Pancreas (tissue), 10 donors: Measurements from ENCODE around the gene NBDY. TPM values are rescaled to one million over a fixed set of nuclear protein-coding genes. Genes with fewer than 3 reads are reported as not detected.

Experiments
- ATAC-seq, 4 donors: fragments of 200-7000 bp; cut with Tn5 transposase; one replicate each; pipeline versions ENCODE4 v1.8.0 to v1.9.1; 2020; ENCODE audit warnings: mild to moderate bottlenecking in 4 of 4, moderate library complexity in 4 of 4
- DNase-seq, 6 donors: peaks; one replicate each; pipeline ENCODE4 v3.0.0-alpha.2; 2020
- FAIRE-seq: peaks from 2 replicates; lab custom pipeline; 2012; peaks lifted over from hg19 to GRCh38; lab: Jason Lieb, UNC
- H3K27ac ChIP-seq, 4 donors: fragments of 200-600 bp; sonication (generic); 1 replicate in 3 of 4; 2 replicates in 1 of 4; pipeline versions ENCODE4 v1.5.0 to v1.8.0; 2020
- H3K27me3 ChIP-seq, 4 donors: fragments of 200-600 bp; one replicate each; pipeline ENCODE4 v1.8.0; 2021
- H3K36me3 ChIP-seq, 3 donors: fragments of 200-600 bp; sonication (generic) in 1 of 3; one replicate each; pipeline versions ENCODE4 v1.5.0 to v1.8.0; 2020 to 2021
- H3K4me1 ChIP-seq, 3 donors: fragments of 200-600 bp; one replicate each; pipeline ENCODE4 v1.8.0; 2021
- H3K4me3 ChIP-seq, 4 donors: fragments of 200-600 bp; sonication (generic) in 2 of 4; one replicate each; pipeline versions ENCODE4 v1.5.0 to v1.8.0; 2020 to 2021
- H3K9me3 ChIP-seq, 4 donors: fragments of 200-600 bp; one replicate each; pipeline ENCODE4 v1.8.0; 2021
- WGBS, 2 donors: extraction: QIAGEN DNeasy Blood & Tissue Kit; methylation state at CpG; one replicate each; pipeline ENCODE4 v1.1.7; 2013; 5-methylcytosine and 5-hydroxymethylcytosine counted together
- intact Hi-C, 3 donors: fragments of 100-400 bp; cut with DNase I; formaldehyde crosslinking; loops; one replicate each; pipeline versions ENCODE4 v1.11.1 to v1.14.2; 2022
- polyA plus RNA-seq, 2 donors: library from polyadenylated mRNA; stranded (reverse); fragments of 200-250 nt; gene quantifications; one replicate each; pipeline ENCODE4 v1.2.3, GENCODE V29; 2013
- total RNA-seq, 6 donors: library from RNA; stranded (reverse); fragmentation: NEBNext Ultra II Directional in 4 of 6; extraction: Animal tissue kit (Norgen Biotek cat#: 25700) in 4 of 6; gene quantifications; one replicate each; pipeline versions ENCODE4 v1.2.1 to v1.2.4, GENCODE V29; 2021 to 2023
- TF ChIP-seq, protein P1 (sequence below), 4 donors: fragments of 200-600 bp; sonication (generic) in 3 of 4; IDR thresholded peaks; one replicate each; pipeline versions ENCODE4 v1.5.0 to v1.8.0; 2021; ENCODE audit warnings: antibody characterized with exemption in 4 of 4
- donor health status: healthy with polysubstance abuse.
- donor health status: DM: no; HTN: no; CAD: no; lungs with moderate emphysema.
- donor health status: DM: no; HTN: no; CAD: no.
- donor health status: control.
- donor health status: control.
- donor health status: Bipolar disorder and iron deficiency.
- donor health status: DM: yes; HTN: yes; CAD: no.
- donor health status: DM: no; HTN: no; CAD: no.
- donor health status: DM: no; HTN: no; CAD: no.
- donor health status: DM: yes; HTN: yes; CAD: no.

The NBDY gene
- total and polyA plus RNA-seq, 8 donors = 7.0 to 22.8 (median 9.1) TPM

DNA sequence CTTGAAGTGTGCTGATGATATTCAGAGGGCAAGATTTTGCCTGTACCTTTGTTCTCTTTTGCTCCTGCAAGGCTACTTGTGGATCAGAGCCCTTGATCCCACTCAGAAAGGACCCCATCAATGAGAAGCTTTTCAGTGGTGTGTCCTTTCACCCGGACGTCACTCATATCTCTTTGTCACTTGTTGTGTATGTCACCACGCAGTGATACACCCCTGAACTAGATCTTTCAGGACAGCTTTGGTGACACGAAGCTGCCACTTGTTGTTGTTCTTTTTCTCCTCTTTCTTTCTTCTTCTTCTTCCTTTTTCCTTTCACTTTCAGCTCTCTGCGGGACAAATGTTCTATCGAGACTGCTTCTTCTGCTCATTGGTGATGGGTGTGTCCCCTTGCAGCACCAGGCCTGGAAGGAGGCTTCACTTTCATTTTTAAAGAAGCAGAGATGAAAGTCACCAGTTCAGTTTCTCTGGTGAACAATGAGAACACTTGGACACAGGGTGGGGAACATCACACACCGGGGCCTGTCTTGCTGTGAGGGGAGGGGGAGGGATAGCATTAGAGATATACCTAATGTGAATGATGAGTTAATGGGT lies 83.6 kb downstream of the NBDY start:
- WGBS, 2 donors = 61 to 78% methylated on average over 7 of the region's 7 CpGs
- FAIRE-seq = no peak
- H3K4me3 ChIP-seq = no peak overlapping the region
- no peaks in the 10 kb centered on the region for H3K36me3 ChIP-seq
- peaks cover 0 to 3% (median 0%) of the 10 kb centered on the region in 4 donors for H3K9me3 ChIP-seq
- H3K27ac ChIP-seq = no peak overlapping the region
- peaks cover 0 to 8% (median 2%) of the 10 kb centered on the region in 4 donors for H3K27me3 ChIP-seq
- intact Hi-C loops = no loop called here
- DNase-seq = no peak
- H3K4me1 ChIP-seq = no peaks in the 10 kb centered on the region
- TF ChIP-seq, protein P1, sequence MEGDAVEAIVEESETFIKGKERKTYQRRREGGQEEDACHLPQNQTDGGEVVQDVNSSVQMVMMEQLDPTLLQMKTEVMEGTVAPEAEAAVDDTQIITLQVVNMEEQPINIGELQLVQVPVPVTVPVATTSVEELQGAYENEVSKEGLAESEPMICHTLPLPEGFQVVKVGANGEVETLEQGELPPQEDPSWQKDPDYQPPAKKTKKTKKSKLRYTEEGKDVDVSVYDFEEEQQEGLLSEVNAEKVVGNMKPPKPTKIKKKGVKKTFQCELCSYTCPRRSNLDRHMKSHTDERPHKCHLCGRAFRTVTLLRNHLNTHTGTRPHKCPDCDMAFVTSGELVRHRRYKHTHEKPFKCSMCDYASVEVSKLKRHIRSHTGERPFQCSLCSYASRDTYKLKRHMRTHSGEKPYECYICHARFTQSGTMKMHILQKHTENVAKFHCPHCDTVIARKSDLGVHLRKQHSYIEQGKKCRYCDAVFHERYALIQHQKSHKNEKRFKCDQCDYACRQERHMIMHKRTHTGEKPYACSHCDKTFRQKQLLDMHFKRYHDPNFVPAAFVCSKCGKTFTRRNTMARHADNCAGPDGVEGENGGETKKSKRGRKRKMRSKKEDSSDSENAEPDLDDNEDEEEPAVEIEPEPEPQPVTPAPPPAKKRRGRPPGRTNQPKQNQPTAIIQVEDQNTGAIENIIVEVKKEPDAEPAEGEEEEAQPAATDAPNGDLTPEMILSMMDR (IDR thresholded peaks at IDR 0.05) = no peak
- ATAC-seq = peak in 2 of 4 donors; percentile 45 to 56

DNA sequence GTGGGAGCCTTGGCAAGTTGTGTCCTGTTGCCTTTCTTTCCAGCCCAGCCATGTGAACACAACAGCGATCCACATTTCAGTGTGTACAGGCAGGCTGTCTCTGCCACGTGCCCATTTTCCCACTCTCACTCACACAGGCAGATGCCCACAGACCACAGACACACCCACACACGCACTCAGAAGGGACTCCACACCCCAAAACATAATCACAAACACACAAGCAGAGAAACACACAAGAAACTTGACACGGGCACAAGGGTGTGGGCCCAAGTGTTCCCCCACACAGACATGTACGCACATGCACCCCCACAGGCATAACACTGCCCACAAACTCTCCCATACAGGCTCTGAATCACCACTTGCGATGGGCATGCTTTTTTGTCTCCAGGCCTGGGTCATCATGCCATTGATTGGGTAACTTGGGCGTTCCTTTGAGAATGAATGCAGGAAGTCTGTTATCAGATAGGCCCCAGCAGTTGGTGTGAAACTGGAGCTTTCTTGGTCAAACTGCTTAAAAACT lies 84.3 kb downstream of the NBDY start:
- DNase-seq = peak in 4 of 6 donors; percentile 5 to 39 (median 11)
- WGBS, 2 donors = 45 to 48% methylated on average over 7 of the region's 7 CpGs
- no peak for FAIRE-seq
- TF ChIP-seq, protein P1 (IDR thresholded peaks at IDR 0.05) = no peak
- intact Hi-C loops = no loop called here
- Histone ChIP-seq H3K27ac (no peak overlapping the region), H3K27me3 (peaks cover 0 to 8% (median 2%) of the 10 kb centered on the region in 4 donors), H3K4me3 (no peak overlapping the region), H3K4me1 (no peaks in the 10 kb centered on the region), H3K9me3 (peaks cover 0 to 3% (median 0%) of the 10 kb centered on the region in 4 donors), H3K36me3 (no peaks in the 10 kb centered on the region)
- ATAC-seq = peak; percentile 43 to 63 (median 60)

DNA sequence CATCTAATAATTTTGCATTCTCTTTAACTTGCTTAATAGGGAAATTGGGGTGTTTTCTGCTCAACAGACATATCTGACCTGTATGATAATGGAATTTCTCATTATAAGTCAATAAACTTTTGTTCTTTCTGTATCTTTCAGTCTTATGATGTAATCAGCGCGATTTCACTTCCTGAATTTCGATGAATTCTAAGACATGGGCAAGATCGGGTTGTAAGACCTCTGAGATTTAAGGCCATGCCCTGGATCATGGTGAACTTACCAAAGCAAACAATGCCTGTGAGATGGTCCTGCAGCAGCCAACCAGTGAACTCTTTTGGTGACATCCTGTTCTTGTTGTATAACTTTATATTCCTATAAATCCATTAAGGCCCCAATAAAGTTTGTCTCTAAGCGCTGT lies 88.1 kb downstream of the NBDY start:
- ATAC-seq (no peak), DNase-seq (no peak), FAIRE-seq (peak; percentile 43)
- no peak overlapping the region for H3K4me3 ChIP-seq
- H3K9me3 ChIP-seq = peaks cover 0 to 3% (median 0%) of the 10 kb centered on the region in 4 donors
- H3K27me3 ChIP-seq = peaks cover 0 to 8% (median 2%) of the 10 kb centered on the region in 4 donors
- 72 to 96% methylated on average over 5 of the region's 5 CpGs for WGBS, 2 donors
- intact Hi-C loops = no loop called here
- H3K4me1 ChIP-seq = no peaks in the 10 kb centered on the region
- no peaks in the 10 kb centered on the region for H3K36me3 ChIP-seq
- H3K27ac ChIP-seq = no peak overlapping the region
- TF ChIP-seq, protein P1 (IDR thresholded peaks at IDR 0.05) = no peak

DNA sequence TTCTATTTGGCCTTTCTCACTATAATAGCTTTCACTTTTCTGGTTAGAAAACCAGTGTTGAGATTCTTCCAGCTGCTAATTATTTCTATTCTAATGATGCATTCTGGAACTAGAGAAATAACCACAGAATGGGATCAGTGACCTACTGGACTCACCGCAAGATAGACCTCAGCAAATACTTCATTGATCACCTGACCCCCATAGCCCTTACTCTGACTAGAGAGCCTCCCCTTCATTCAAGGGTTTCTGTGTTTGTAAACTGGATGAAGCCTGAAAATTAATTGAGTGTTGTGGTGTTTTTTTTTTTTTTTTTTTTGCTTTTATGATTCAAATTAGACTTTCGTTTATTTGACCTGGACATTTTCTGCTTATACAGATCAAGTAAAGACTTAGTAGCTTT lies 97.0 kb downstream of the NBDY start:
- H3K27ac ChIP-seq = no peak overlapping the region
- intact Hi-C loops = no loop called here
- H3K36me3 ChIP-seq = no peaks in the 10 kb centered on the region
- H3K4me1 ChIP-seq = no peaks in the 10 kb centered on the region
- DNase-seq (no peak), ATAC-seq (no peak), FAIRE-seq (no peak)
- no peak overlapping the region for H3K4me3 ChIP-seq
- peaks cover 0 to 6% (median 0%) of the 10 kb centered on the region in 4 donors for H3K27me3 ChIP-seq
- TF ChIP-seq, protein P1 (IDR thresholded peaks at IDR 0.05) = no peak
- H3K9me3 ChIP-seq = no peaks in the 10 kb centered on the region
- 79 to 88% methylated on average over 2 of the region's 2 CpGs for WGBS, 2 donors

DNA sequence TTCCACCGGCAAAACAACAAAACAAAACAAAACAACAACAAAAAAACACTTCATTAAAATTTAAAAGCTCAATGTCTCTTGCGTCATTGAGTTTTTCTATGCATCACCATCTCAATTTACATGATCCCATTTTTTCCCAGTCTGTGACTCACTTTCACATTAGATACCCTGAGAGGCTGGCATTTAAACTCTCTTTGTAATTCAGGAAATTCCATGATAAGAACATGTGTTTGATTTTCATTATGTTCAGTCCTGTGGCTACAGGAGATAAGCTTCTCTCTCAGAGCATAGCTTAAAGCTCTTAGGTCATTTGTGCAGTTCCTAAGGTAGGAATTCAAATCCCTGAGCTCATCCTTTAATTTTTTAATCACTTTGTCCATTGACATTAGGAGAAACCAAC lies 104.6 kb downstream of the NBDY start:
- Histone ChIP-seq H3K4me3 (no peak overlapping the region), H3K36me3 (no peaks in the 10 kb centered on the region), H3K27ac (no peak overlapping the region), H3K27me3 (peaks cover 0 to 5% (median 0%) of the 10 kb centered on the region in 4 donors), H3K9me3 (no peaks in the 10 kb centered on the region), H3K4me1 (no peaks in the 10 kb centered on the region)
- no peak for DNase-seq
- no peak for FAIRE-seq
- TF ChIP-seq, protein P1 (IDR thresholded peaks at IDR 0.05) = no peak
- WGBS, 2 donors = 74 to 96% methylated on average over 2 of the region's 2 CpGs
- ATAC-seq = no peak
- intact Hi-C loops = no loop called here
